ENCODE results near the gene CACNA2D2.

Gene CACNA2D2

GRCh38 chr3:50539356-50540286 lies 36.2 kb upstream of the CACNA2D2 start:
- no peak overlapping the region for H3K4me3 ChIP-seq (ENCODE audit: insufficient read depth, low read depth, low read length)
- WGBS, 2 experiments: 52% methylated on average over 17 to 18 of the region's 18 CpGs
- H3K4me1 ChIP-seq (ENCODE audit: control insufficient read depth, insufficient read depth, low read length): peaks cover 13% of the 10 kb centered on the region
- no peaks in the 10 kb centered on the region for H3K27me3 ChIP-seq (ENCODE audit: control insufficient read depth, insufficient read depth, low read length, poor library complexity, severe bottlenecking)
- H3K9me3 ChIP-seq (ENCODE audit: control insufficient read depth, low read length): no peaks in the 10 kb centered on the region
- no peak overlapping the region for H3K27ac ChIP-seq (ENCODE audit: insufficient read depth, low read depth, low read length, poor library complexity, severe bottlenecking)
- no peaks in the 10 kb centered on the region for H3K36me3 ChIP-seq (ENCODE audit: control insufficient read depth, insufficient read depth, low read length)

DNA sequence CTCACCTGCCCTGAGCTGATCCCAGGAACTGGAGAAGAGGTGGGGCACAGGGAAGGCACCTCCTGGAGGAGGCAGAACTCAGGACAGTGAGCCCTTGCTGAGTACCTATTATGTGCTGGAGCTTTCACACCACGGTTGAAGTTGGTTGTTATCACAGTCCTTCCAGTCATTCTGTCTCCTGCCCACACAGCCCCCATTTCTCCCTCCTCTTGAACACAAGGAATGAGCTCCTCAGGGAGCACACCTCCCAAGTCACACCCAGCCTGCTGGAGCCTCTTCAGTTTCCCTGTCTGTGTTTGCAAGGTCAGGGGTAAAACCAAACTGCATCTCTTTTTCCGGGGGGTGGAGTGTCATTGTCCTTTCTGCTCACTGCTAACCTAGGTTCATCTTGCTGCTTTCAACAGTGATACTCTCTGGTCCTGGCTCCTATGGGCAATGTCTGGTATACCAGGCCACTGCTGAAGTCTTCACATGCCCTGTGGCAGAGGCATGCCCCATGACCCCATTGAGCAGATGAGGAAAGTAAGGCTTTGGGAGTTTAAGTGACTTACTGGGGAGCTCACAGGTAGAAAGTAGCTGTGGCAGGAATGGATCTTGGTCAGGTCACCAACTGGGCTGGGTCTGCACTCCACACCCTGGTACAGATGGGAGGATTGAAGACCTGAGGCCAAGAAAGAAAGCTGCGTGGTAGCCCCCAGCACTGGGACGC lies 34.1 kb upstream of the CACNA2D2 start:
- Histone ChIP-seq H3K4me1 (ENCODE audit: control insufficient read depth, insufficient read depth, low read length) (peaks cover 24% of the 10 kb centered on the region), H3K27ac (ENCODE audit: insufficient read depth, low read depth, low read length, poor library complexity, severe bottlenecking) (no peak overlapping the region), H3K4me3 (ENCODE audit: insufficient read depth, low read depth, low read length) (no peak overlapping the region), H3K27me3 (ENCODE audit: control insufficient read depth, insufficient read depth, low read length, poor library complexity, severe bottlenecking) (no peaks in the 10 kb centered on the region), H3K36me3 (ENCODE audit: control insufficient read depth, insufficient read depth, low read length) (no peaks in the 10 kb centered on the region), H3K9me3 (ENCODE audit: control insufficient read depth, low read length) (no peaks in the 10 kb centered on the region)
- WGBS, 2 experiments: 75 to 79% methylated on average over 4 of the region's 4 CpGs

- Histone ChIP-seq H3K4me1 (ENCODE audit: control insufficient read depth, insufficient read depth, low read length) (peaks cover 24% of the 10 kb centered on the region), H3K9me3 (ENCODE audit: control insufficient read depth, low read length) (no peaks in the 10 kb centered on the region), H3K36me3 (ENCODE audit: control insufficient read depth, insufficient read depth, low read length) (no peaks in the 10 kb centered on the region), H3K4me3 (ENCODE audit: insufficient read depth, low read depth, low read length) (no peak overlapping the region), H3K27ac (ENCODE audit: insufficient read depth, low read depth, low read length, poor library complexity, severe bottlenecking) (no peak overlapping the region), H3K27me3 (ENCODE audit: control insufficient read depth, insufficient read depth, low read length, poor library complexity, severe bottlenecking) (no peaks in the 10 kb centered on the region)
- 82% methylated on average over 5 of the region's 5 CpGs for WGBS, 2 experiments
Observed at GRCh38 chr3:50536471-50537180, 33.2 kb upstream of the CACNA2D2 start.

- WGBS, 2 experiments: 92% methylated on average over 9 of the region's 9 CpGs
- no peaks in the 10 kb centered on the region for H3K9me3 ChIP-seq (ENCODE audit: control insufficient read depth, low read length)
- peaks cover 22% of the 10 kb centered on the region for H3K4me1 ChIP-seq (ENCODE audit: control insufficient read depth, insufficient read depth, low read length)
- no peak overlapping the region for H3K27ac ChIP-seq (ENCODE audit: insufficient read depth, low read depth, low read length, poor library complexity, severe bottlenecking)
- H3K4me3 ChIP-seq (ENCODE audit: insufficient read depth, low read depth, low read length): no peak overlapping the region
- no peaks in the 10 kb centered on the region for H3K36me3 ChIP-seq (ENCODE audit: control insufficient read depth, insufficient read depth, low read length)
- H3K27me3 ChIP-seq (ENCODE audit: control insufficient read depth, insufficient read depth, low read length, poor library complexity, severe bottlenecking): peaks cover 12% of the 10 kb centered on the region
Observed at GRCh38 chr3:50534681-50535330, 31.4 kb upstream of the CACNA2D2 start.

GRCh38 chr3:50533807-50534461 lies 30.5 kb upstream of the CACNA2D2 start:
- Histone ChIP-seq H3K27ac (ENCODE audit: insufficient read depth, low read depth, low read length, poor library complexity, severe bottlenecking) (no peak overlapping the region), H3K36me3 (ENCODE audit: control insufficient read depth, insufficient read depth, low read length) (no peaks in the 10 kb centered on the region), H3K9me3 (ENCODE audit: control insufficient read depth, low read length) (no peaks in the 10 kb centered on the region), H3K4me1 (ENCODE audit: control insufficient read depth, insufficient read depth, low read length) (peaks cover 14% of the 10 kb centered on the region), H3K4me3 (ENCODE audit: insufficient read depth, low read depth, low read length) (no peak overlapping the region), H3K27me3 (ENCODE audit: control insufficient read depth, insufficient read depth, low read length, poor library complexity, severe bottlenecking) (peaks cover 12% of the 10 kb centered on the region)
- WGBS, 2 experiments: 73 to 74% methylated on average over 9 of the region's 9 CpGs

DNA sequence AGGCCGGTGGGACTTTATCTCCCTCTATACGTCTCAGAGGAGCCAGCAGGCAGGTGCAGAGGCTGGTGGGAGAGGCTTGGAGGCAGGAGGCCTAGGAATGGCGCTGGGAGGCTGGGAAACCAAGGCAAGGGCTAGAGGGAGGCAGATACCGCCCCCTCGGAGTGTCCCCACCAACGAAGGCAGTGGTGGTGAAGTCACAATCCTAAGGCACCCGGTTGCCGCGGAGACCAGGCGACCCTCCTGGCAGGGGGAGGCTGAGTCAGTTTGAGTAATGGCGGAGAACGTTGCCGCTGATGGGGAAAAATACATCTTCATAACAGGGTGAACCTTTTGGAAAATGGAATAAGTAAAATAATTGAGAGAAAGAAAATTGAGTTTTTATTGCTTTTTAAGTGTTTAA lies 29.9 kb upstream of the CACNA2D2 start:
- Histone ChIP-seq H3K4me3 (ENCODE audit: insufficient read depth, low read depth, low read length) (no peak overlapping the region), H3K27ac (ENCODE audit: insufficient read depth, low read depth, low read length, poor library complexity, severe bottlenecking) (no peak overlapping the region), H3K36me3 (ENCODE audit: control insufficient read depth, insufficient read depth, low read length) (no peaks in the 10 kb centered on the region), H3K9me3 (ENCODE audit: control insufficient read depth, low read length) (no peaks in the 10 kb centered on the region), H3K27me3 (ENCODE audit: control insufficient read depth, insufficient read depth, low read length, poor library complexity, severe bottlenecking) (peaks cover 12% of the 10 kb centered on the region), H3K4me1 (ENCODE audit: control insufficient read depth, insufficient read depth, low read length) (peaks cover 11% of the 10 kb centered on the region)
- 69 to 70% methylated on average over 13 of the region's 13 CpGs for whole genome bisulfite sequencing, 2 experiments

DNA sequence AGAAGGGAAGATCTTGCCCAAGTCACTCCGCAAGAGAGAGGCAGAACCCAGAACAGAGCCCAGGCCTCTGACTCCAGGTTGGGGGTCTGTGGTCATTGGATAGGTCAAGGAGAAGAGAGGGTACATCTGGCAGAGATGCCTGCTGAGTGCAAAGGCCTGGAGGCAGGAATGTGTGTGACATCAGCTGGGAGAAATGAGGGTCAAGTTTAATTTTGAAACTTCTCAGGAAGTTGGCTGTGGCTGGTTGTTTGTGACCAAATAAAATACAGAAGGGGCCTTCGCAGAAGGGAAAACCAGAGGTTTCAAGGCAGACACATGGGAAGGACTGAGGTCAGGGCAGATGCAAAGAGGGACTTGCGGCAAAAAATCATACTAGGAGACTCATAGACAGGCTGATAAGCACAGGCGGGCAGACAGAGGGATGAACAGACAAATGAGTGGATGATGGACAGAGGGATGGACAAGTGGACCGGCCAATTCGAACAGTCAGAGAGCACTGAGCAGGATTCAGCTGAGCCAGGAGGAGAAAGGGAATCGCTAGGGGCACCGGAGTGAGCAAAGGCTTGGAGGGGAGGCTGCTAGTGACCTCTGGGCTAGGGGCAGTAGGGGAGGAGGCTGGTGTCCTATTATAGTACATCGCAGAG lies 28.8 kb upstream of the CACNA2D2 start:
- no peak overlapping the region for H3K27ac ChIP-seq (ENCODE audit: insufficient read depth, low read depth, low read length, poor library complexity, severe bottlenecking)
- peaks cover 11% of the 10 kb centered on the region for H3K4me1 ChIP-seq (ENCODE audit: control insufficient read depth, insufficient read depth, low read length)
- no peaks in the 10 kb centered on the region for H3K9me3 ChIP-seq (ENCODE audit: control insufficient read depth, low read length)
- H3K4me3 ChIP-seq (ENCODE audit: insufficient read depth, low read depth, low read length): no peak overlapping the region
- H3K27me3 ChIP-seq (ENCODE audit: control insufficient read depth, insufficient read depth, low read length, poor library complexity, severe bottlenecking): peaks cover 12% of the 10 kb centered on the region
- no peaks in the 10 kb centered on the region for H3K36me3 ChIP-seq (ENCODE audit: control insufficient read depth, insufficient read depth, low read length)
- 91% methylated on average over 9 of the region's 9 CpGs for WGBS, 2 experiments

DNA sequence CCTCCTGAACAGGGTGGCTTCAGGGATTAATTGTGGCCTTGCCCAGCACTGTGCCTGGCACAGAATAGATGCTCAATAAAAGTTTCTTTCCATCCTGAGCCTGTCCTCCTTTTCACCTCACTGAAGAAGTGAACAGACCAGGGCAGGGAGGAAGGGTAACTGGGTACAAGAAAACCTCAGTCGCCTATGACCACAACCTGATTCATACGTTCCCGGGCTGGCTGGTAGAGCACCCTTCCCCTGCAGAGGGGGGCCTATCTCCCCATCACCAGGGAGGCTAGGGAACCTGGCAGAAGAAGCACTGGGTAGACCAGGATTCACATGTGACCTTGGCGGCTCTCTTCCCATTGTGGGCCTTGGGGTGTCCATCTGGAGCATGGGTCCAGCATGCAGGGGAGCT lies 27.8 kb upstream of the CACNA2D2 start:
- peaks cover 12% of the 10 kb centered on the region for H3K27me3 ChIP-seq (ENCODE audit: control insufficient read depth, insufficient read depth, low read length, poor library complexity, severe bottlenecking)
- H3K9me3 ChIP-seq (ENCODE audit: control insufficient read depth, low read length): no peaks in the 10 kb centered on the region
- peaks cover 11% of the 10 kb centered on the region for H3K4me1 ChIP-seq (ENCODE audit: control insufficient read depth, insufficient read depth, low read length)
- no peak overlapping the region for H3K4me3 ChIP-seq (ENCODE audit: insufficient read depth, low read depth, low read length)
- H3K36me3 ChIP-seq (ENCODE audit: control insufficient read depth, insufficient read depth, low read length): no peaks in the 10 kb centered on the region
- no peak overlapping the region for H3K27ac ChIP-seq (ENCODE audit: insufficient read depth, low read depth, low read length, poor library complexity, severe bottlenecking)
- 95 to 96% methylated on average over 4 of the region's 4 CpGs for WGBS, 2 experiments
